ENCODE measurements around the gene BRS3. TPM values are rescaled to one million over a fixed set of nuclear protein-coding genes. Genes with fewer than 3 reads are reported as not detected.

The BRS3 gene
- total RNA-seq, 1 donor from 2014 or later, result not detected

DNA sequence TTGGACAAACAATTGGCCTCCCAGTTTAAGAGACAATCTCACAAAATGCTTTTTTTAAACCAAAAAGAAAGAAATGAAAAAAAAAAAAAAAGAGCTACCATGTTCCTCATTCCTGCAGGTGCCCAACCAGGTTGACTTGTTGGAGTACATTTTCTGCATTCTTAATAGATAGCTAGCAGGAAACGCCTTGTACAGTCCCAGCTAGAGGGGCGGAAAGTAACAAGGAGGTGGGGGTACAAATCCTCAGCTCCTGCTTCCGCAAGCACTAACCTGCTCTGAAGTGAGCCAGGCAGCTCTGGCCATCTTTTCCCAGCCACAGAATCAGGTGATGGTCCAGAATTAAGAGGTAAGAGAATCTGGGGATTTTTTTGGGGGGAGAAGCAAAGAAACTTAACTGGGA lies 44.2 kb downstream of the BRS3 start, which contains the start of gene VGLL1:
Gene VGLL1 (plus strand): TSS at position 265 of the 400 bp plus-strand sequence. CDS start 3,806 bp downstream, outside the sequence.
- Histone ChIP-seq H3K27me3 (ENCODE audit: low read depth) (no peaks in the 10 kb centered on the region), H3K9me3 (no peaks in the 10 kb centered on the region), H3K4me1 (no peaks in the 10 kb centered on the region), H3K4me3 (no peak within 1 kb of the TSS), H3K27ac (no peak within 1 kb of the TSS), H3K36me3 (no peaks in the 10 kb centered on the region)
- intact Hi-C loops (cut with DNase I), result no loop called here
- TF ChIP-seq, protein P1, sequence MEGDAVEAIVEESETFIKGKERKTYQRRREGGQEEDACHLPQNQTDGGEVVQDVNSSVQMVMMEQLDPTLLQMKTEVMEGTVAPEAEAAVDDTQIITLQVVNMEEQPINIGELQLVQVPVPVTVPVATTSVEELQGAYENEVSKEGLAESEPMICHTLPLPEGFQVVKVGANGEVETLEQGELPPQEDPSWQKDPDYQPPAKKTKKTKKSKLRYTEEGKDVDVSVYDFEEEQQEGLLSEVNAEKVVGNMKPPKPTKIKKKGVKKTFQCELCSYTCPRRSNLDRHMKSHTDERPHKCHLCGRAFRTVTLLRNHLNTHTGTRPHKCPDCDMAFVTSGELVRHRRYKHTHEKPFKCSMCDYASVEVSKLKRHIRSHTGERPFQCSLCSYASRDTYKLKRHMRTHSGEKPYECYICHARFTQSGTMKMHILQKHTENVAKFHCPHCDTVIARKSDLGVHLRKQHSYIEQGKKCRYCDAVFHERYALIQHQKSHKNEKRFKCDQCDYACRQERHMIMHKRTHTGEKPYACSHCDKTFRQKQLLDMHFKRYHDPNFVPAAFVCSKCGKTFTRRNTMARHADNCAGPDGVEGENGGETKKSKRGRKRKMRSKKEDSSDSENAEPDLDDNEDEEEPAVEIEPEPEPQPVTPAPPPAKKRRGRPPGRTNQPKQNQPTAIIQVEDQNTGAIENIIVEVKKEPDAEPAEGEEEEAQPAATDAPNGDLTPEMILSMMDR (IDR thresholded peaks at IDR 0.05), result no peak
- ATAC-seq, result no peak
- no peak for DNase-seq

DNA sequence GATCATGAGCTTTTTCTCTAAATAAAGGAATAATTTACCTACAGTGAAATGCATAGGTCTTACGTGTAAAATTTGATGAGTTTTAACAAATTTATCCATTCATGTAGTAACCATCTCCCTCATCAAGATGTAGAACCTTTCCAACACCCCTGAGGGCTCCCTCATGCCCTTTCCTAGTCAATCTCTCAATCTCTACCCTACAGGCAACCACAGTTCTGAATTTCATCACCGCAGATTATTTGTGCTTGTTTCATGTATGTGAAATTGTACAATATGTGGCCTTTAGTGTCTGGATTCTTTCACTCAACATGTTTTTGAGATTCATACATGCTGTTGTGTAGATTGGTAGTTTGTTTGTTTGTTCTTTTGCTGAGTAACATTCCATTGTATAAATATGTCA lies 46.4 kb downstream of the BRS3 start:
- Histone ChIP-seq H3K36me3 (no peaks in the 10 kb centered on the region), H3K4me3 (no peak overlapping the region), H3K27me3 (ENCODE audit: low read depth) (no peaks in the 10 kb centered on the region), H3K9me3 (no peaks in the 10 kb centered on the region), H3K27ac (no peak overlapping the region), H3K4me1 (no peaks in the 10 kb centered on the region)
- TF ChIP-seq, protein P1 (IDR thresholded peaks at IDR 0.05), result no peak
- intact Hi-C loops (cut with DNase I), result no loop called here
- ATAC-seq, result no peak
- no peak for DNase-seq

DNA sequence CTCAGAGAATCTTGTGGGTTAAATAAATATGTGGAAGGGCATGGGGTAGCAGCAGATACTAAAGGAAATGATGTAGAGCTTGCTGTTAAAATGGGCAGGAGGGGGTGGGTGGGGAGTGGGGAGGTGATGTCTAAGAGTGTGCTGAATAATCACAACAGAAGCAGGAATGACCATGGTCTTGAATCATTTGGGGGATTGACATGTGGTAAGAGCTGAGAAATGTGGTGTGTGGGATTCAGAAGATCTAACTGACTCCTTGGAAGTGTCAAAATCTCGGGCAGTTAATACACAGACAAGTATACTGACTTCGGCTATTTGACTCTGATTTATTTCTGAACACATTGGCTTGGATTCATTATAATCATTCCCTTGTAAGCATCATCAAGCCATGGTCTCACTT lies 51.1 kb downstream of the BRS3 start:
- Histone ChIP-seq H3K27me3 (ENCODE audit: low read depth) (no peaks in the 10 kb centered on the region), H3K4me1 (no peaks in the 10 kb centered on the region), H3K27ac (no peak overlapping the region), H3K4me3 (no peak overlapping the region), H3K9me3 (no peaks in the 10 kb centered on the region), H3K36me3 (no peaks in the 10 kb centered on the region)
- intact Hi-C loops (cut with DNase I), result no loop called here
- TF ChIP-seq, protein P1 (IDR thresholded peaks at IDR 0.05), result no peak
- ATAC-seq (no peak), DNase-seq (no peak)

DNA sequence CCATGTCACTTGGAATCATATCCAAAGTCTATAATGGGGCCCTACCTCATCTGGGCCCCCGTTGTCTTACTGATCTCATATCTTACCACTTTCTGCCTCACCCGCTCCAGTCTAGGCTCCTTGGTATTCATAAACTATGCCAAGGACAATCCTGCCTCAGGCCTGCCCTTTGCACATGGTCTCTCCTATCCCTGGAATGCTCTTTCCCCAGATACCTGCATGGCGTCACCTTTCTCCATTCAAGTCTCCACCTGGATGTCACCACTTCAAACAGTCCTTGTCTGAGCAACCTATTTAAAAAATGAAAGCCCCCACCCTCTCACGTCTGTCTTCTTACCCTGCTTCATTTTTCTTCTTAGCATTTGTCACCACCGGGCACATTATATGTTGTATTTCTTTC lies 52.5 kb downstream of the BRS3 start:
- no peaks in the 10 kb centered on the region for H3K4me1 ChIP-seq
- no peak overlapping the region for H3K27ac ChIP-seq
- H3K36me3 ChIP-seq, result no peaks in the 10 kb centered on the region
- H3K27me3 ChIP-seq (ENCODE audit: low read depth), result no peaks in the 10 kb centered on the region
- TF ChIP-seq, protein P1 (IDR thresholded peaks at IDR 0.05), result no peak
- H3K9me3 ChIP-seq, result no peaks in the 10 kb centered on the region
- intact Hi-C loops (cut with DNase I), result no loop called here
- ATAC-seq, result no peak
- DNase-seq, result no peak
- H3K4me3 ChIP-seq, result no peak overlapping the region

DNA sequence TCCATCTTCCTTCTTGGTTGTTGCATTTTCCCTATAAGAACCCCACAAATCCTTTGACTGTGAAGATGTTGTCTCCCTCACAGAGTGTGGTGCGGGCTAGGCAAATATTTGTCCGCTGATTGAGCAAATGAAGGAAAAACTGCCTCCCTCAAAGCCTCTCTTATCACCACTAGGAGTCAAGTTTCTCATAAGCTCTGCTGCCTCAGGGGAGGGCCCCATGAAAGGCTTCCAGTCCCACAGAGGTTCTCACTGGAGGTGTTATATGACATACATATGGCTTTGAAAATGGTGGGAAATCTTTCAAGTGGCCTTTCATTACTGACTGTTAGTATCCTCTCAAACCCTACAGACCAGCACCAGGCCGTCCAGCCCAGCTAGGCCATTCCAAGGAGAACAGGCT lies 53.5 kb downstream of the BRS3 start:
- Histone ChIP-seq H3K4me1 (no peaks in the 10 kb centered on the region), H3K36me3 (no peaks in the 10 kb centered on the region), H3K27me3 (ENCODE audit: low read depth) (no peaks in the 10 kb centered on the region), H3K4me3 (no peak overlapping the region), H3K27ac (no peak overlapping the region), H3K9me3 (no peaks in the 10 kb centered on the region)
- ATAC-seq (no peak), DNase-seq (no peak)
- intact Hi-C loops (cut with DNase I), result no loop called here
- TF ChIP-seq, protein P1 (IDR thresholded peaks at IDR 0.05), result no peak

DNA sequence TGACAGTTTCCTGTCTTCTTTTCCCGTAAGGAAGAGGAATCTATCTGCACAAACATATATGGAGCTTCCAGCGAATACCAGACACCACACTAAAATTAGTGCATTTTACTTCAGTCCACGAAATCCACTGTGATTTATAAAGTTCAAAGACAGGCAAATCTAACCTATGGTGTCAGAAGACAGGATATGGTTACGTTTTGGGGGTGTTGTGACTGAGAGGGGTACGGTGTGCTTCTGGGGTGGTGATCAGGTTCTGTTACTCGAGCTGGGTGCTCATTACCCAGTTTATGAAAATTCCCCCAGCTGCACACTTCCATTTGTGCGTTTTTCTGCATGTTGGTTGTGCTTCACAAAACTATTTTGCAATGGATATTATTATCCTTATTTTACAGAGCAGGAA lies 54.5 kb downstream of the BRS3 start:
- intact Hi-C loops (cut with DNase I), result no loop called here
- no peaks in the 10 kb centered on the region for H3K27me3 ChIP-seq (ENCODE audit: low read depth)
- no peak overlapping the region for H3K27ac ChIP-seq
- TF ChIP-seq, protein P1 (IDR thresholded peaks at IDR 0.05), result no peak
- DNase-seq (no peak), ATAC-seq (no peak)
- H3K4me3 ChIP-seq, result no peak overlapping the region
- no peaks in the 10 kb centered on the region for H3K9me3 ChIP-seq
- no peaks in the 10 kb centered on the region for H3K4me1 ChIP-seq
- no peaks in the 10 kb centered on the region for H3K36me3 ChIP-seq
